Esophagus muscularis mucosa (tissue), 4 donors: ENCODE data around the gene RHOT2. TPM values are rescaled to one million over a fixed set of nuclear protein-coding genes. Genes with fewer than 3 reads are reported as not detected.

Experiments used
- DNase-seq: peaks from one replicate; pipeline ENCODE4 v3.0.0-alpha.2; 2017; ENCODE audit errors: extremely low spot score
- H3K27ac ChIP-seq, 4 donors: fragments of 200-600 bp; sonication (generic); replicated peaks in 1 of 4; 1 replicate in 3 of 4; 2 replicates in 1 of 4; pipeline ENCODE4 v1.5.1; 2016 to 2019; ENCODE audit warnings: mild to moderate bottlenecking in 1 of 4
- H3K27me3 ChIP-seq, 4 donors: fragments of 200-600 bp; sonication (generic); one replicate each; pipeline versions ENCODE4 v1.5.1 to v1.6.0; 2016 to 2019
- H3K36me3 ChIP-seq, 4 donors: fragments of 200-600 bp; sonication (generic); one replicate each; pipeline ENCODE4 v1.5.1; 2016 to 2019
- H3K4me1 ChIP-seq, 4 donors: fragments of 200-600 bp; sonication (generic); one replicate each; pipeline ENCODE4 v1.5.1; 2016 to 2019
- H3K4me3 ChIP-seq, 4 donors: fragments of 200-600 bp; sonication (generic); 1 replicate in 2 of 4; 2 replicates in 2 of 4; pipeline ENCODE4 v1.5.1; 2016 to 2019; ENCODE audit warnings: mild to moderate bottlenecking in 4 of 4, moderate library complexity in 1 of 4
- H3K9me3 ChIP-seq, 4 donors: fragments of 200-600 bp; sonication (generic); 1 replicate in 3 of 4; 2 replicates in 1 of 4; pipeline ENCODE4 v1.5.1; 2016 to 2019
- EP300 ChIP-seq: sonication (generic); formaldehyde crosslinking; IDR thresholded peaks from one replicate; pipeline ENCODE4 v1.6.1; 2017; ENCODE audit warnings: antibody characterized with exemption
- POLR2A ChIP-seq: fragments of 450-650 bp; IDR thresholded peaks from one replicate; pipeline ENCODE4 v1.6.1; 2017; ENCODE audit warnings: antibody characterized with exemption, moderate library complexity, mild to moderate bottlenecking, low read depth
- POLR2AphosphoS5 ChIP-seq, 2 donors: sonication (generic); formaldehyde crosslinking; IDR thresholded peaks; one replicate each; pipeline ENCODE4 v1.6.1; 2017; ENCODE audit warnings: antibody characterized with exemption in 2 of 2
- WGBS: methylation state at CpG from one replicate; pipeline ENCODE4 v1.1.5; 2018; 5-methylcytosine and 5-hydroxymethylcytosine counted together
- intact Hi-C: fragments of 100-400 bp; cut with DNase I; formaldehyde crosslinking; loops from one replicate; pipeline ENCODE4 v1.15.1; 2023
- total RNA-seq, 4 donors: library from RNA; depleted of rRNA; stranded (reverse); fragments of >200 nt; gene quantifications; one replicate each; pipeline versions ENCODE4 v1.1.0 to v1.2.1, GENCODE V29; 2016
- TF ChIP-seq, protein P1 (sequence below), 3 experiments: fragments of 200-600 bp in 2 of 3; fragments of 450-650 bp in 1 of 3; sonication (generic) in 2 of 3; IDR thresholded peaks; one replicate each; pipeline ENCODE4 v1.5.1; 2017 to 2019; ENCODE audit warnings: antibody characterized with exemption in 3 of 3, mild to moderate bottlenecking in 2 of 3, moderate library complexity in 1 of 3

Gene RHOT2
- total RNA-seq, 4 donors from 2014 or later, result 34.5 to 67.5 (median 58.6) TPM

DNA sequence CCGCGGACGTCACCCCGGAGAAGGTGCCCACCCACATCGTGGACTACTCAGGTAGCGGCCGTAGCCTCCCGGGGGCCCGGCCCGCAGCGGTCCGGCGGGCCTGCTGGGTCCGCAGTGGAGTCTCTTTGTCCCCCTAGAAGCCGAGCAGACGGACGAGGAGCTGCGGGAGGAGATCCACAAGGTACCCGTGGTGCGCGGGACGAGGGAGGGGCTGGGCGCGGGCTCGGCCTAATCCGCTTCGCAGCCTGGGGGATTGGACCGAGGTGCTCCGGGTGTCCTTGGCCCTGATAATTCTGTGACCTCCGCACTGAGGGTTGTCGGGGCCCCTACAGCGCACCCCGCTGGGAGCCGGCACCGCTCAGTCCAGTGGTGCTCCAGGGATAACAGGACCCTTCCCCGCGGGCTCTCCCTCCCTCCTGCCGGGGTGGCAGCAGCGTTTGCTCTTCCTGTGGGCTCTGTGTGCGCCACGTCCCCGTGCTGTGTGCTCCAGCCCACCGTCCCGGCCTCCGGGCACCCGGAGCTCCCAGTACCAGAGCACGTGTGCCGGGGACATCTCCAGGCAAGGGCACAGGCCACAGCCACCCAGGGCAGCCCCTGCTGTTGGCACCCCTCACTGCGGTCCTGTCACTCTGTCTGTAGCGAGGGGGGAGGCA, 713 bp downstream of the RHOT2 start:
- peaks cover 41 to 49% (median 47%) of the 10 kb centered on the region in 4 donors for H3K36me3 ChIP-seq
- H3K4me3 ChIP-seq, result peak overlapping the region; percentile 81 to 99 (median 94)
- H3K9me3 ChIP-seq, result no peaks in the 10 kb centered on the region
- intact Hi-C loops, result no loop called here
- no peaks in the 10 kb centered on the region for H3K27me3 ChIP-seq
- TF ChIP-seq POLR2A (no peak), POLR2AphosphoS5 (IDR thresholded peaks at IDR 0.05) (no peak), EP300 (no peak)
- TF ChIP-seq, protein P1, sequence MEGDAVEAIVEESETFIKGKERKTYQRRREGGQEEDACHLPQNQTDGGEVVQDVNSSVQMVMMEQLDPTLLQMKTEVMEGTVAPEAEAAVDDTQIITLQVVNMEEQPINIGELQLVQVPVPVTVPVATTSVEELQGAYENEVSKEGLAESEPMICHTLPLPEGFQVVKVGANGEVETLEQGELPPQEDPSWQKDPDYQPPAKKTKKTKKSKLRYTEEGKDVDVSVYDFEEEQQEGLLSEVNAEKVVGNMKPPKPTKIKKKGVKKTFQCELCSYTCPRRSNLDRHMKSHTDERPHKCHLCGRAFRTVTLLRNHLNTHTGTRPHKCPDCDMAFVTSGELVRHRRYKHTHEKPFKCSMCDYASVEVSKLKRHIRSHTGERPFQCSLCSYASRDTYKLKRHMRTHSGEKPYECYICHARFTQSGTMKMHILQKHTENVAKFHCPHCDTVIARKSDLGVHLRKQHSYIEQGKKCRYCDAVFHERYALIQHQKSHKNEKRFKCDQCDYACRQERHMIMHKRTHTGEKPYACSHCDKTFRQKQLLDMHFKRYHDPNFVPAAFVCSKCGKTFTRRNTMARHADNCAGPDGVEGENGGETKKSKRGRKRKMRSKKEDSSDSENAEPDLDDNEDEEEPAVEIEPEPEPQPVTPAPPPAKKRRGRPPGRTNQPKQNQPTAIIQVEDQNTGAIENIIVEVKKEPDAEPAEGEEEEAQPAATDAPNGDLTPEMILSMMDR (IDR thresholded peaks at IDR 0.05), result no peak
- H3K4me1 ChIP-seq, result peaks cover 15 to 28% (median 24%) of the 10 kb centered on the region in 4 donors
- peak overlapping the region; percentile 86 to 92 (median 90) for H3K27ac ChIP-seq
- WGBS, result 45% methylated on average over 6 of the region's 50 CpGs
- DNase-seq, result no peak

DNA sequence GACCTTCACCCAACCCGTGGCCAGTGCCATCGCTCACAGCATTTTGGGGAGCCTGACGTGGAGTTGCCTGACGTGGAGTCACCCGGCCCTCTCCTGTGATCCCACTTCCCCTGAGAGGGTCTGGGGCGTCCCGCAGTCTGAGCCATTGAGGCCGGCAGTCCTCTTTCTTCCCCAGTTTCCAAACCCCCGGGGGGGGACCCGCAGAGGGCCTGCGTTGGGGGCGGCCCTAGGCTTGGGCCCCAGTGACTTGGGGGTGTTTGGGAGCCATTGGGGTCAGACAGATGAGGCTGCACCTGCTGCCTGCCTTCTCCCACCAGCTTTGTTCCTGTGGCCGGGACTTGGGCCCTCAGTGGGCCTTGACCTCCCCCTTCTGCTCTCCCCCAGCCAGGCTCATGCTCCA, 1.7 kb downstream of the RHOT2 start:
- 92% methylated on average over 5 of the region's 13 CpGs for WGBS
- H3K27me3 ChIP-seq, result no peaks in the 10 kb centered on the region
- peaks cover 42 to 56% (median 50%) of the 10 kb centered on the region in 4 donors for H3K36me3 ChIP-seq
- TF ChIP-seq, protein P1 (IDR thresholded peaks at IDR 0.05), result no peak
- TF ChIP-seq EP300, result no peak
- TF ChIP-seq POLR2AphosphoS5 (IDR thresholded peaks at IDR 0.05), result no peak
- no peak for TF ChIP-seq POLR2A
- no peak for DNase-seq
- H3K27ac ChIP-seq, result no peak overlapping the region
- no peak overlapping the region for H3K4me3 ChIP-seq
- intact Hi-C loops, result no loop called here
- peaks cover 15 to 34% (median 26%) of the 10 kb centered on the region in 4 donors for H3K4me1 ChIP-seq
- H3K9me3 ChIP-seq, result no peaks in the 10 kb centered on the region

DNA sequence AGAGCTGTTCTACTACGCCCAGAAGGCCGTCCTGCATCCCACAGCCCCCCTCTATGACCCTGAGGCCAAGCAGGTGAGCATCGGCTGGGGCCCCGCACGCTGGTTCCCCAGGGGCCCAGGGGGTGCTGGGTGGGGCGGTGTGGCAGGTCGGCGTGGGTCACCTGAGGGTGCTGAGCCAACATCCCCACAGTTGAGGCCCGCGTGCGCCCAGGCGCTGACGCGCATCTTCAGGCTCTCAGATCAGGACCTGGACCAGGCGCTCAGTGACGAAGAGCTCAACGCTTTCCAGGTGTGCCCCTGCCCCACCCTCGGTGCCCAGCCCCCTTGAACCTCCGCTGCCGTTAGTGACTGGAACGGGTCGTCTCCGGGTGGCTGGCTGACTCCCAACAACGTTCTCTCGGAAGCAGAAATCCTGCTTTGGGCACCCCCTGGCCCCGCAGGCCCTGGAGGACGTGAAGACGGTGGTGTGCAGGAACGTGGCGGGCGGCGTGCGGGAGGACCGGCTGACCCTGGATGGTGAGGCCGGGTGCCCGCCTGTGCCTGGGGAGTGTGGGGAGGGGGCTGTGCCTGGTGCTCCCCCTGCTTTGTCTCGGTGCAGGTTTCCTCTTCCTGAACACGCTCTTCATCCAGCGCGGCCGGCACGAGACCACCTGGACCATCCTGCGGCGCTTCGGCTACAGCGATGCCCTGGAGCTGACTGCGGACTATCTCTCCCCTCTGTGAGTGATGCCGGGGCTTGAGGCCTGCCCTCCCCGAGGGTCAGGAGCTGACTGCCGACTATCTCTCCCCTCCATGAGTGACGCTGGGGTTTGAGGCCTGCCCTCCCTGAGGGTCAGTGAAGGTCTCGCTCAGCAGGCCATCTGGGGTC, 2.8 kb downstream of the RHOT2 start:
- H3K4me1 ChIP-seq, result peaks cover 23 to 45% (median 37%) of the 10 kb centered on the region in 4 donors
- 94% methylated on average over 37 of the region's 52 CpGs for WGBS
- H3K4me3 ChIP-seq, result no peak overlapping the region
- H3K36me3 ChIP-seq, result peaks cover 42 to 56% (median 50%) of the 10 kb centered on the region in 4 donors
- no peak for DNase-seq
- TF ChIP-seq POLR2A (no peak), POLR2AphosphoS5 (IDR thresholded peaks at IDR 0.05) (no peak), EP300 (no peak)
- TF ChIP-seq, protein P1 (IDR thresholded peaks at IDR 0.05), result no peak
- intact Hi-C loops, result no loop called here
- no peaks in the 10 kb centered on the region for H3K27me3 ChIP-seq
- no peaks in the 10 kb centered on the region for H3K9me3 ChIP-seq
- H3K27ac ChIP-seq, result no peak overlapping the region

DNA sequence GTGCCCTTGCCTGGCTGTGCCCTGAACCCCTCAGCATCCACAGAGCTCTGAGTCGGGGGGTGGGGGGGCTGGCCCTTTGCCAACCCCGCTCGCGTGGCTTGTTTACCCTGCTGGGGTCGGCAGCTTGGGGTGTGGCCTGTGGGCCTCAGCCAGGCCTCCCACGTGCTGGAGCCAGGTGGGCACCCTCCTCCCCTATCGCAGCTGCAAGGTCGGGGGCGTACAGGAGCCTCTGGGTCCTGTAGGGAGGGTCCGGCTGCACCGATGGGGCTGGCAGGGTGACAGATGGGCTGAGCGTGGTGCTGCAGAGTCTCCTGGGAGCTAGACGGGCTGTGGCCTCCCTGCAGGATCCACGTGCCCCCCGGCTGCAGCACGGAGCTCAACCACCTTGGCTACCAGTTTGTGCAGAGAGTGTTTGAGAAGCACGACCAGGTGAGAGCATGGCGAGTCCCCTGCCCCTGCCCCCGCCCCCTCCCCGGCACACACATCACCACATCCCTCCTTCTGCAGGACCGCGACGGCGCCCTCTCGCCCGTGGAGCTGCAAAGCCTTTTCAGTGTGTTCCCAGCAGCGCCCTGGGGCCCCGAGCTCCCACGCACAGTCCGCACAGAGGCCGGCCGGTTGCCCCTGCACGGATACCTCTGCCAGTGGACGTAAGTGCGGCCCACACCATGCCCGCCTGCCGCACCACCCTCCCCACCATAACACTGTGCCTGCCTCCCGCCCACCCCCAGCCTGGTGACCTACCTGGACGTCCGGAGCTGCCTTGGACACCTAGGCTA, 3.6 kb downstream of the RHOT2 start:
- H3K27ac ChIP-seq, result no peak overlapping the region
- H3K4me1 ChIP-seq, result peaks cover 26 to 53% (median 45%) of the 10 kb centered on the region in 4 donors
- H3K4me3 ChIP-seq, result no peak overlapping the region
- TF ChIP-seq POLR2A (no peak), POLR2AphosphoS5 (IDR thresholded peaks at IDR 0.05) (no peak), EP300 (no peak)
- TF ChIP-seq, protein P1 (IDR thresholded peaks at IDR 0.05), result no peak
- H3K36me3 ChIP-seq, result peaks cover 42 to 56% (median 50%) of the 10 kb centered on the region in 4 donors
- WGBS, result 85% methylated on average over 12 of the region's 40 CpGs
- H3K9me3 ChIP-seq, result no peaks in the 10 kb centered on the region
- DNase-seq, result no peak
- H3K27me3 ChIP-seq, result peaks cover 0 to 5% (median 0%) of the 10 kb centered on the region in 4 donors
- intact Hi-C loops, result no loop called here
